Forelimb muscle (tissue), 1 donor: Measurements from ENCODE around the gene BCAS3. TPM values are rescaled to one million over a fixed set of nuclear protein-coding genes. Genes with fewer than 3 reads are reported as not detected.

ENCODE experiments used
- DNase-seq: peaks from one replicate; pipeline ENCODE4 v3.0.0-alpha.2; 2013; ENCODE audit warnings: low read depth
- polyA plus RNA-seq: library from polyadenylated mRNA; unstranded; fragments of 120-200 nt; gene quantifications from one replicate; pipeline ENCODE4 v1.2.1, GENCODE V29; 2013; ENCODE audit not compliant: insufficient read length

BCAS3 gene
- polyA plus RNA-seq, 1 donor, result 10.1 TPM

DNA sequence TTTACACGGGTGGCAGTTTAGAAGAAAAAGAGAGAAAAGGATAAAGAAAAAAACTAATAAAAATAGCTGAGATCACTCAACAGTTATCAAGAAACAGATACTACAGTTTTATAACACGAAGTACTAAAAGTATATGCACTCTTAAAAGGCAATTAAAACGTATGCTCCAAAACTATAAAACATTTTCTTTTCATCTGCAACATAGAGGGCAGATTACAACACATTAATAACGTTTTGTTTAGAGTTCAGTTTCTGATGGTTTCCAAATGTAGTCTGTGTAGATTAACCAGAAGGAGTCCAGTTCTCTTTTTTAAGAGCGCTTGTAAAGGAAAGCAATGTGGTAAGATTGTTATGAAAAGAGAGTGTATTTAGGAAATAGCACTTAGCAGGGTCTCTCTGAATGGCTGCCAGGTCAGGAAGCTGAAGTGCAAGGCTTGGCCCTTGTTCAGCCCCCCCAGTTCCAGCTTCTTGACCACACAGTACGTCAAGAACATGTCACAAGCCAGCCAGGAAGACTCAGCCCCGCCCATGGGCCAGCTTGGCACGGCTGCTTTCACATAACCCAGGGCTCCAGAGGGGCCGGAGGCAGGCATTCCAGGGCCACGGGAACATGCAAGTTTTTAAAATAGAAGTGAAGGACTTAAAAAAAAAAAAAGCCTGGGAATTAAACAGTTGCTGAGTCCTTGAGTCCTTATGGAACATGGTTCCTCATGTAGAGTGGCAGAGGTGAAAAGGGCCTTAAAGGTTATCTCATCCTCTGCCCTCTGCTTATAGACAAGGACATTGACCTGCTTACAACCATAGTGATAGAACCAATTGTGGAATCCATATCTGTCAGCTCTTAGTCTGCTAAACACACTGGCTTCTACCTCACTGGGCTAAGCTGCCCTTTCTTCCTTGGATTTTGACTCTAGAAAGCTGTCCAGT, 574.6 kb downstream of the BCAS3 start:
- no peak for DNase-seq

DNA sequence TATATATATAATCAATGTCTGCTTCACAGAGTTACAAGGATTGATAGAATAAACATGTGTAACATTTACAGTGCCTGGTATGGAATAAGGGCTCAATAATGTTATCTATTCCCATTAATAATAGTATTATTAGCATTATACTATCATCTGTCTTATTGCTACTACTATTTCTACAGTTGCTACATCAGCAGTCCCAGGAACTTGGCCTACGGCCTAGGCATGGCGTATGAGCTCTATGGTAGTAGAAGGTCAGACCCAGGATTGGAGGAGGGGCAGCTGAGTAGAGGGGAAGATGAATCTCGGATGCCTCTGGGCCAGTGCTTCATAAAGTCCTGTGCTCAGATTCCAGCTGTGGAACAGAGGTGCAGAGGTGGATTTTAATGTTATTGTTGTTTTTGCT, 575.7 kb downstream of the BCAS3 start:
- DNase-seq, result no peak

DNA sequence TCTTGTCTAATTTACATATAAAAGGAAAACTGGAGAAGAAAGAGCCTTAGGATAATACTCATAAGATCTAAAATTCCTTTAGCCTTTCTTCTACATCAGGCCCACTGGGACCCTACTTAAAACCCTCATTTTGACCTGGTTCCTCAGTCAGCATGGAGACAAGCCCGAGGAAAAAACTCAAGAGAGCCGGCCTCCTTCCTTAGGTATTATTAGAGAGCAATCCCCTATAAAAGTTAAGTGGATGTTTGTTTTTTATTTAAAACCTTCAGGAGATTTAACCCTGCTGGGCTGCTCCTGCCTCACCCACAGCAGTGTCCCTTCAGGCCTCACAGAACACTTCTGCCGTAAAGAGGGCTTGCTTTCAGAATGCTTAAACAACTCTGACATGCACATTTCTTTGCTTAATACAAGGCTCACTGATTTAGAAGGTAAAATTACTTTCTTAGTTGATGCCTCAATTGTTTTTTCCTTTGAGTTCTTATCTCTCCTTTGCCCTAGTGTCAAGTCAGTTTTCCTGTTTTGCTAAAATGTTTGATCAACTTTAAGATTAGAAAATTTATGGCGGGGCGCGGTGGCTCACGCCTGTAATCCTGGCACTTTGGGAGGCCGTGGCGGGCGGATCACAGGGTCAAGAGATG, 576.4 kb downstream of the BCAS3 start:
- no peak for DNase-seq

DNA sequence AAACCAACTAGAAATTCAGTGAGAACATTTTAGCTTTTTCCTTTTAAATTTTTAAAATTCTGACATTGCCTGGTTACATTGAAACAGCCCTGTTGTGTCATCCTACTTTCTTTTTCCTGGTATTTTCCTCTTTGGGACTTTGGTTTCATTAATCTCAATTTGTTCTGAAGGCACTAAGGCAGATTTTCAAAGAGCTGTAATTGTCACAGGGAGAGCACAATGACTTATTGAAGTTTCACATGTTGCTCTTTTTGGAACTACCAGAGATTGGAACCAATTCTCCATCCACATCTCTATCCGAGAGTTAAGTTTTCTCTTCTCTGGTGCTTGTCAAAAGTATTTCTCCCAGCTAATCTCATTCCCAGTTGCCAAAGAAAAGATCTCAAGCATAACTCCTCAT, 577.3 kb downstream of the BCAS3 start:
- DNase-seq, result no peak

DNA sequence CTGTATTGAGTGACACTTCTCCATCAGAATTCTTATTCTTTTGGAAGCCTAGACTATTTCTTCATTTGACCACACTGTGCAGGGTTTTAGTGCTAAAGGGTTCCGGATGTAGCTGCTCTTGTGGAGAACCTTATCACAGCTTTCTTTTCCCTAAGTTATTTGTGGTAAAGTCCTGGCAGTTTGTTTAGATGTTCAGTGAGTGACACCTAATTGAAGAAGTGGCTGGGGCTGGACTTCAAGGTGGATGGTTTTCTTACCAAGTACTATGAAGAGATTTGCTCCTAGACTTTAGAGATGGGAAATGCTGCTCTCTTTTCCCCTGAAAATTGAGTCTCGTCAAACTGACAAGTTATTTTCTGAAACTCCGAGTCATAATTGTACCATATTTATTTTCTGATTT, 578.0 kb downstream of the BCAS3 start:
- DNase-seq, result no peak

DNA sequence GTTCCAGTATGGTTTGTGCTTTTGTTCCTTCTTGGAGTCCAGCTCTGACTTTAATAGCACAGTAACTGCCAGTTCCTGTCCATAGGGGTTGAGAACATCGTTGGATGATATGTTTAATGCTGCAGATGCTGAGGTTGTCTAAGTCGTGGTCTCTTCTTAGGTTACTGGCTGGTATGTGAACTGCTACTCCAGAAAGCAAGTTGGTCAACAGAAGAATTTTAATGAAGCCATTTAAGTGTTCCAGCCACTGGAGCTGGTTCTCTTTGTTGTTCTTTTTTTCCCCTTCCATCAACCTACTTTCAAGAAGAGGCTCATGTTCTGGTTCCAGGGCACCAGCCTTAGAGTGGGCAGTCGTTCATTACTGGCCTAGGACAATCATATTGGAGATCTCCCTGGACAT, 581.7 kb downstream of the BCAS3 start:
- DNase-seq, result no peak

DNA sequence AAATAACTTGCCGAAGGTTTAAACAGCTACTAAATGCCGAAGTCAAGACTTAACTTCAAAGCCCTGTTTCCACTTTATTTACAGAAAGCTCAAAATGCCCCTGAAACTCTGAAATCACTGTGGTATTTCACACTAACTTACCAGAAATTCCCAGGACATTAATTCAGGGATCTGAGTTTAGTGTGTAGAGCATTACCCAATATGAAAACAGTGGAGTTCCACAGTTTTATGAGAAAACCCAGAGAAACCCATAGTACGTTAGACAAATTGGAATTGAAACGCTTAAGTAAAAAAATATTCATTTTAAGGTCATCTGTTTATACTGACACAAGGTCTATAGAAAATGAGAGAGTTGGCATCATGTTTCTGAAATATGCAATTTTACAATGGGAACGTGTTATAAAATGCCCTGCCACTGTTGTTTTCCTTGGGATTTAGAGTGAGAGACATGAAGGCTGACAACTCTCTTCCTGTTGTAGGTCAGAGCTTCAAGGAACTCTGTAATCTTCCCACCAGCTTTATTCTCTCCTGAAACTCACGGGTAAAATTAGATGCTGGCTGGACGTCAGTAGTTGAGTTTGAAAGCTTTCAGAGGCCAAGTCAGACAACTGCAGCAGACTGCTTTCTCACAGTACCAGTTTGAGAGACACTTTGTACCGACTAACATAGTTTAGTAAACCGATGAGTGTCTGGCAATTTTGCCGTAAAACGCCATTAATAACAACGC, 582.6 kb downstream of the BCAS3 start:
- no peak for DNase-seq

DNA sequence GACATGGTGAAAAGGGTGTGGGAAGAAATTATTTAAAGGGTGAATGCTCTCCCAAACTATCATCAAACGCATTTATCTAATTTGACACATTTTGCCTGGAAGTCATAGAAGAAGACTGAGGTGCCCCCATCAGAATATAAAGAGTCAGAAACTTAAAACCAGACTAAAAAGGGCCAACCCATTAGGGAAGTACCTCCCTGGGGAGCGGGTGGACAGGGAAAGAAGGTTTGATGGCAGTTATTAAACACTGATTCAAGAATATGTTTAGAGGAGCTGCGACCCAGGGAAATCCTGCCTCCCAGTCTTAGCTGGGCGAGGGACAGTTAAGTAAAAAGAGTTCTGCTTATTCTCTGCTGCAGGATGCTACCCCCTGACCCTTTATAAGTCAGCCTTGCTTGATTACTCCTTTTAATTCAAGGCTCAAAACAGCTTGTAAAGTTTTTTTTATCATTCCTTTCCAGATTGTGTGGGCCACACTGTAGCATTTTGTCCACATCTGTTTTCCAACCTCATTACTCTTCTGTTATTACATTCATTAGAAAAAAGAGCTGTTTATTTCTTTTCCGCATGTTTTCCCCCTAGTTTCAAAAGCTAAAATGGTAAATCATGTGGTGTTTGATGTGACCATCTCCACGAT, 583.5 kb downstream of the BCAS3 start:
- no peak for DNase-seq

DNA sequence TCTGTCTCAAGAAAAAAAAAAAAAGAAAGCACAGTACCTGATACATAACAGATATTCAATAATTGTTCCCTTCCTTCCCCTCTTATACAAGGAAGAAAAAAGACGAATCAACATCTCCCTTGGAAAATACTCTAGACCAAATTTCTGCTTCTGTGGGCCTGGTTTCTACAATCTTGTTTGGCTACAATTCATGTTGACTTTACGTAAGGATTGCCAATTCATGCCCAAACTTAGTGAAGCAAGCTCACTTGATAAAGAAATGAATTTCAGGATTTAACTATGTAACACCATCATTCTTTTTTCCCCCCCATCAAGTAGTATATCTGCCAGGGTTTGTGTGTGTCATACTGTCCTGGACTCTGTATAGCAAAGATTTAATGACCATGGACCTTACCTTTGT, 587.7 kb downstream of the BCAS3 start:
- no peak for DNase-seq

DNA sequence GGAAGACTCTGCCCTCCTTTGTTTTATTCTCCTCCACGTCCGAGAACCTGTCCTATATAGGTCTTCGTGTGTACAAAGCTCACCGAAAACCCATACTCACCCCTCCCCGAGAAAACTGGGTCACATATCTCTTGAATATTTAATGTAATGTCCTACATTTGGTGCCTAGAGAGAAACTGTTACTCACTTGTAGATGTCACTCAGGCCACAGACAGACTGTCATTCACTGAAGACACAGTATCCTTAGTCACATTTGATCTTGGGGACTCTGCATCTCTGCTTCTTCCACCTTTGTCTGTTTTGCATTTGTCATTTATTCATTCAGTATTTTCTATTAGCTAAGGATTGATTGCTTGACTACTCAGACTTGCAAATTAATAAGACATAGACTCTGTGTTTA, 590.2 kb downstream of the BCAS3 start:
- no peak for DNase-seq

DNA sequence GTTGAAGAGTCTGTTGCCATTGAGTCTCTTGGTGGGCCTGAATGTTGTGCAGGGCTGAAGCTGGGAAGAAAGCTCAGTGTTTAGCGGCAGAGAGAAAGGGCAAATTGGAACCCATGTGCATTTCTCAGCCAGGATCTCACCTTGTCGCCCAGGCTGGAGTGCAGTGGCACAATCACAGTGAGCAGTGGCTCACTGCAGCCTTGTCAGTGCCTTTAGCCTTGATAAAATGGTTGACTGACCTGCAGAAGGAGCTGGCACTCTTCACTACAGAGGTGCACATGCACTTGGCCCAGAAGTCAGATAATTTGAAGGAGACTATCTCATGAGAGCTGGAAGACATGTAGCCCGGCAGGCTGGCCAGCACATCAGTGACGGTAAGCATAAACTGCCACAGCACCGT, 597.7 kb downstream of the BCAS3 start:
- no peak for DNase-seq

DNA sequence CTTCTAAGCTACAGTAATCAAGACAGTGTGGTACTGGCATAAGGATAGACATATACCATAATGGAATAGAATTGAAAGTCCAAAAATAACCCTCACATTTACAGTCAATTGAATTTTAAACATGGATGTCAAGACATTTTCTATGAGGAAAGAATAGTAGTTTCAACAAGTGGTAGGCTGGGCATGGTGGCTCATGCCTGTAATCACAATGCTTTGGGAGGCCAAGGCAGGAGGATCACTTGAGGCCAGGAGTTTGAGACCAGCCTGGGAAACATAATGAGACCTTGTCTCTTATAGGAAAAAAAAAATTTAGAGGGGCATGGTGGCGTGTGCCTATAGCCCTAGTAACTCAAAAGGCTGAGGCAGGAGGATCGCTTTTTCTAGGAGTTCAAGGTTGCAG, 599.2 kb downstream of the BCAS3 start:
- no peak for DNase-seq

DNA sequence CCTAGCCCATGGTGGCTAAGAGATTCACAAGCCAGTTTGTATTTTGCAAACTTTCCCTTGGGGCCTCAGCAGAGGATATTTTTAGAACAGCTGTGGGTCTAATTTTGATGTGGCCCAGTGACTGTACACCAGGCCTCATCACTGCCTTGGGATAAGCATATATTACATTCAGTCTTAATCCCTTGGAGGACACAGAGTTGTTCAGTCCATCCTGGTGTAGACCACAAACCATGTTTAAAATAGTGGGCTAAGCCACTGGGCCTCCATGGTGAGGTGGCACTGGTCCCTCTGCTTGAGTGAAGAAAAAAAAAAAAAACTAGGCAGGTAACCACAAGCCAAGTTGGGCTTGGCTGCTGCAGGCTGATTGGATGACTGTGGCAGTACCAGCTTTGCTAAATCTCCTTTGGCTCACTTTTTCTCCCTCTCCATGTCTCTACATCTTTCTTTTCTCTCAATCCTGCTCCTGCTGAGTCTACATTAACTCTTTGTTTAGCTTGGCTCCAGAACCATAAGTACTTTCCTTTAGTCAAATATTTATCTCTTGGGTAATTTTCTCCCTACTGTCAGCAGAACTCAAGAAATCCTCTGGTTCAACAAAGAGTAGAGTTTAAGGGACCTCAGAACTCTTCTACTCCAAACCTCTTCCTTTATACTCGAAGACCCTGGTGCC, 602.0 kb downstream of the BCAS3 start:
- DNase-seq, result no peak

DNA sequence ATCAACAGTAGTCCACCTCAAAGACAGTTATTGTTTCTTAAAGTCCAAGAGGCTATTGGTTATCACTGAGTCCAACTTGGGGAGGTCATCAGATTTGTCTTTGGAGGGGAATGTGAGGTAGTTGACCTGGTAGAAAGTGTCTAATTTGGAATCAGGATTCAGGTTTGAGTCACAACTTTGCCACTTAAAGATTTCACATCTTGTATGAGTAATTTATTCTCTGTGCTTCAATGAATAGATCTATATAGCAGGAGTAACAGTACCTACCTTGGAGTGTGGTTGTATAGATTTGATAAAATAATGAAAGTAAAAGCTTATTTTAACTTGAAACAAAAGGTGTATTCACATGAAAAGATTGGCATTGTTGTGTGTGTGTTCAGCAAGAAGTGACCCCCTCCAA, 602.7 kb downstream of the BCAS3 start:
- DNase-seq, result no peak

DNA sequence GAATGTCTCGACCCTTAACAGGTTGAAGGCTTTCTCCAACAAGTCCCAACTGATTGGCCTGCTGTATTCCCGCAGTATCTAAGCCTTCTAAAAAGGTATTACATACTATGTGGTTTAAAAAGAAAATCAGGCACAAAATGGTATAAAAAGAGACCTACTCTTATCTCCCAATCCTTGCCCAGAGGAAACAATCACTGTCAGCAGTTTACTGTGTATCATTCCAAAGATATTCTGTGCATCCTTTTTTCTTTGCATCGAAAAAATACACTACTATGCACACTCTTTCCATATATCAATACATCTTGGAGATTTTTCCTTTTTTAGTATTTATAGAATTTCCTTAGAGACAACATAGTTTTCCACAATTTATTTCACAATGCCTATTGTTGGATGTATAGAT, 603.2 kb downstream of the BCAS3 start:
- no peak for DNase-seq

DNA sequence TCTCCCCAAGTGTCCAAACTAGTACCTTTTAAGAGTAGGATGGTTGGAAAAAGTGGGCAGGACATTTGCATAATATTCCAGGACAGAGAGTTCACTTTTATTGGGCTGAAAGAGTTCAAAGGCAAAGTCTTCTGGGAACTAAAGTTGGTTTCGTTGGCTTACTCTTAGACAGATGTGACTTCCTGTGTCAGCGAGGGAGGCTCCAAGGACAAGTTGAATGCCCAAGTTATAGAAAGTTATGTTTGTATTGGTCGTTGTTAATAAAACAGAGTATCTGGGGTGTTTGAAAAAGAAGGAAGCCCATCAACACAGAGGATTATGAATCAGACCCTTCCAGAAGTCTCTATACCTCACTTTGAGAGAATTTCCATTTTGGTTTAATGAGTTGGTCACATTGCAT, 604.7 kb downstream of the BCAS3 start:
- no peak for DNase-seq

DNA sequence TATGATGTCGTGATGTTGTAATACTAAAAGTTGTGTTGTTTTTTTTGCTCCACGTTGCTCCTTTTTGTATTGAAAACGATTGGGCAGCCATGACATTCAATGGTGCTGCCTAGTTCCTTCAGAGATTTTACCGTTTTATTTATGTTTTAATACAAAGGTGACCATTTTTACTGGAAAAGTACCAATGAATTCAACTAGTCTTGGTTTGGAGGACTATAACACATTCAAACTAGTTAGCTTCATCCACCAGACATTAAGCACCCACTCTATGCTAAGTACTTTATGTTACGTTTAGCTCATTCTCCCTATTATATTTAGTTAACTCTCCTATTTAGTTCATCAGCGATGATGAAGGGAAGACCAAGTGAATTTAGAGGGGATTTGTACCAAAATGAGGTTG, 605.4 kb downstream of the BCAS3 start:
- DNase-seq, result no peak

DNA sequence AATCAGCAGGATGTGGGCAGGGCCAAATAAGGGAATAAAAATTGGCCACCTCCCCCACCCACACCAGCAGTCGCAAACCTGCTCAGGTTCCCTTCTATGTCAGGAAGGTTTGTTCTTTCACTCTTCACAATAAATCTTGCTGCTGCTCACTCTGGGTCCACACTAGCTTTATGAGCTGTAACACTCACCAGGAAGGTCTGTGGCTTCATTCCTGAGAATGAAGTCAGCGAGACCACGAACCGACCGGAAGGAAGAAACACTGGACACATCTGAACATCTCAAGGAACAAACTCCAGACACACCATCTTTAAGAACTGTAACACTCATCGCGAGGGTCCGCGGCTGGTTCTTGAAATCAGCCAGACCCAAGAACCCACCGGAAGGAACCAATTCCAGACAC, 606.5 kb downstream of the BCAS3 start:
- DNase-seq, result no peak

DNA sequence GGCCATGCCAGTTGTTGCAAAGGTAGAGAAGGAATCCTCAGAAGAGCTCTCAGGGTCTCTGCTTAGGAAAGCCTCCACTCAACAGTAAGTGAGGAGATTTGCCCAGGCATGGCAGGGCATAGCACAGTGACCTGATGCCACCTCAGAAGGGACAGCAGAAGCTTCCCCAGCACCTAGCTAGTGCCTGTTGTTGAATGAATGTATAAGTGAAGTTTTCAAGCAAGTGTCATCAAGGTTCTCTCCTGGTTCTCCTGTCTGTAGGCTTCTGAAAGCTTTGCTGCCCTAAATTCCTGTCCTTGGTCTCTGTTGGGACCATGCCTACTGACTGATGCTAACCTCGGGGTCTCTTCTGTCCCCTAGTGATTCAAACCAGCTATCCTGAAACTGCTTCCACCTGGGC, 607.1 kb downstream of the BCAS3 start:
- DNase-seq, result no peak

DNA sequence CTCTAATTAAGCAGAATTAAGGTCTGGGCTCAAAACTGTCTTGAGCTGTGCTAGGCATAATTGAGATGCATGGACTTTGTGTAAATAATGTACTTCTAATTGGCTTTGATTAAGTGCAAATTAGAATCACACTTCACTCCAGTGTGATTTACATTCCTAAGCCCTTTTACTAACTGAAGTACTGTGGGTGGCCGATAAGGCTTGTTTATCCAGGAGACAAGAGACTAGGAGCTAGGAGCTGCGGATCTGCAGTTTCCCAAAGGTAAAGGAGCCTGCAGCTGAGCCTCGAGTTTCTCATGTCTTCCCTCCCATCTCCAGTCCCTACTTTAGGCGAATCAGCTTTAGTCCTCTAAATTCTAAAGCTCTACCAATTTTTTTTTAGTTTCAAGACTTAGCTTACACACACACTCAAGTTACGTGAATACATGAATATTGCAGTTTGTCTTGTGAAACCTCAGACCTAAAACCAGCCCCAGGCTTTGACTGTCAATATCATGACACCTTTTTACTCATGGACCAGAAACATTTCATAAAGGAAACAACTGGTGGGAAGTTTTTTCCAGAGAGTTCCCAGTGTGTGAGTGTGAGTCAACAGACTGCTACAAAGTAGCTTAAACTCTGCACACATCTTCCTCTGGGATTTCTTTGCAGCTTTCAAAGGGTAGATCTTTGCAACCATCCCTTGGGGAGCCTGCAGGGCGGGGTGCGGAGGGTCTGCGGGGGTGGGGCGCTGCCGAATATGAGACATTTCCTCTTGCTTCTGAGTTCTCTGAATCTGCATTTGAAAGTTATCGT, 608.1 kb downstream of the BCAS3 start:
- DNase-seq, result no peak

DNA sequence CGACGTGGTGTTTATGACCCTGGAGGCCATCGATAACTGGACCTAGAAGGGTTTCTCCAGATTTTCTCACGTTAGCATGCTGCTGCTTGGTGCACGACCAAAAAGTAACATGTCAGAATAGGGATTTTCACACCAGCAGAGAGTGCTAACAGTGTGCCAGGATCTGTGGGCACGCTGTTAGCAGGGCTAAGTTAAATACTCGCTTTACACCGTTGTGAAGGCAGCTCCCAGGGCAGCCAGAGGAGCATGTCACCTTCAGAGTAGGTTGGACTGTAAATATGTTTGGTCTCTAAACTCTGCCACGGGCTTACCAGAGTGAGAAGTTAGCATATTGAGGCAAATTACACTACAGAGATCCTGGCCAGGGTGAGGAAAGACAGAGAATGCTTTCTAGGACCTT, 608.8 kb downstream of the BCAS3 start:
- DNase-seq, result no peak
